H1 (cell line): ENCODE results near the gene PRKCZ. TPM values are rescaled to one million over a fixed set of nuclear protein-coding genes. Genes with fewer than 3 reads are reported as not detected.

ENCODE experiments used
- CTCF ChIA-PET: fragments of 300-600 bp; sonication (Branson Sonifier 250); formaldehyde crosslinking; loops from one replicate; lab custom pipeline; 2021; ENCODE audit not compliant: partially characterized antibody; lab: Charles Lee
- POLR2A ChIA-PET: fragments of 300-600 bp; sonication (Branson Sonifier 250); formaldehyde crosslinking; loops from one replicate; lab custom pipeline; 2021; ENCODE audit warnings: inconsistent platforms; ENCODE audit not compliant: partially characterized antibody; lab: Charles Lee
- DNase-seq, 2 experiments: peaks; one replicate each; pipeline versions ENCODE4 v3.0.0 to v3.0.0-alpha.2; 2010 to 2022; ENCODE audit warnings: low spot score in 2 of 2, low read depth in 1 of 2, mixed read lengths in 1 of 2
- FAIRE-seq: peaks from 2 replicates; lab custom pipeline; 2011; peaks lifted over from hg19 to GRCh38; lab: Jason Lieb, UNC
- H2AFZ ChIP-seq: 2 replicates; pipeline ENCODE4 v1.8.1; 2012; ENCODE audit warnings: low read length, inconsistent platforms
- H2AK5ac ChIP-seq: 2 replicates; pipeline ENCODE4 v1.6.1; 2013; ENCODE audit warnings: low read depth, low read length
- H2BK120ac ChIP-seq: replicated peaks from 2 replicates; pipeline ENCODE3; 2013; ENCODE audit warnings: low read depth, low read length, inconsistent platforms
- H2BK12ac ChIP-seq: 2 replicates; pipeline ENCODE4 v1.6.1; 2013; ENCODE audit warnings: low read depth, low read length
- H2BK15ac ChIP-seq: 2 replicates; pipeline ENCODE4 v1.6.1; 2013; ENCODE audit warnings: low read length
- H2BK20ac ChIP-seq: 2 replicates; pipeline ENCODE4 v1.6.1; 2013; ENCODE audit warnings: low read length
- H2BK5ac ChIP-seq: 2 replicates; pipeline ENCODE4 v1.6.1; 2013; ENCODE audit warnings: low read depth, low read length
- H3K14ac ChIP-seq: 2 replicates; pipeline ENCODE4 v1.6.1; 2013; ENCODE audit warnings: inconsistent platforms; ENCODE audit not compliant: insufficient read length
- H3K18ac ChIP-seq: 2 replicates; pipeline ENCODE4 v1.6.1; 2013; ENCODE audit warnings: low read length; ENCODE audit errors: extremely low read depth
- H3K23ac ChIP-seq: 2 replicates; pipeline ENCODE4 v1.6.1; 2013; ENCODE audit warnings: inconsistent platforms; ENCODE audit not compliant: insufficient read length
- H3K23me2 ChIP-seq: 2 replicates; pipeline ENCODE4 v1.6.1; 2013; ENCODE audit warnings: low read depth, low read length
- H3K27ac ChIP-seq: 2 replicates; pipeline ENCODE4 v1.6.1; 2011; ENCODE audit warnings: low read depth, low read length, inconsistent platforms
- H3K27me3 ChIP-seq, 4 experiments: replicated peaks in 1 of 4; 1 replicate in 1 of 4; 2 replicates in 3 of 4; pipeline versions ENCODE4 v1.6.1 to v1.8.1; 2011 to 2013; ENCODE audit warnings: low read length in 3 of 4, mild to moderate bottlenecking in 3 of 4, inconsistent platforms in 2 of 4, mixed read lengths in 2 of 4, moderate library complexity in 1 of 4; ENCODE audit not compliant: control insufficient read depth in 3 of 4, insufficient read depth in 3 of 4; ENCODE audit errors: extremely low read depth in 1 of 4
- H3K36me3 ChIP-seq, 4 experiments: 2 replicates each; pipeline versions ENCODE4 v1.6.1 to v1.8.1; 2011 to 2013; ENCODE audit warnings: mild to moderate bottlenecking in 4 of 4, low read length in 3 of 4, moderate library complexity in 2 of 4, control low read depth in 1 of 4, inconsistent platforms in 1 of 4; ENCODE audit not compliant: insufficient read depth in 4 of 4, control insufficient read depth in 2 of 4
- H3K4ac ChIP-seq: replicated peaks from 2 replicates; pipeline ENCODE3; 2013; ENCODE audit warnings: low read length, low read depth, mixed read lengths, inconsistent platforms; ENCODE audit not compliant: insufficient read length
- H3K4me1 ChIP-seq, 4 experiments: replicated peaks in 1 of 4; 1 replicate in 1 of 4; 2 replicates in 3 of 4; pipeline versions ENCODE4 v1.6.1 to v1.8.1; 2011 to 2013; ENCODE audit warnings: low read length in 3 of 4, inconsistent platforms in 2 of 4, mixed read lengths in 1 of 4; ENCODE audit not compliant: insufficient read depth in 4 of 4, control insufficient read depth in 3 of 4
- H3K4me2 ChIP-seq, 2 experiments: 2 replicates each; pipeline versions ENCODE4 v1.6.1 to v1.8.1; 2011 to 2013; ENCODE audit warnings: low read depth in 2 of 2, low read length in 2 of 2, control low read depth in 1 of 2, inconsistent platforms in 1 of 2, mild to moderate bottlenecking in 1 of 2; ENCODE audit not compliant: insufficient read depth in 1 of 2
- H3K4me3 ChIP-seq, 4 experiments: fragments of 200-600, 300-600 bp in 1 of 4; sonication (generic), shearing (Covaris generic), sonication (Bioruptor Twin) in 1 of 4; 2 replicates each; pipeline versions ENCODE4 v1.5.1 to v1.8.1; 2011 to 2016; ENCODE audit warnings: low read length in 4 of 4, low read depth in 3 of 4, control low read depth in 2 of 4, inconsistent platforms in 2 of 4, mild to moderate bottlenecking in 2 of 4, mixed read lengths in 1 of 4, moderate library complexity in 1 of 4; ENCODE audit not compliant: insufficient read depth in 2 of 4; ENCODE audit errors: extremely low read depth in 1 of 4
- H3K56ac ChIP-seq: replicated peaks from 2 replicates; pipeline ENCODE3; 2013; ENCODE audit warnings: low read depth, mild to moderate bottlenecking, mixed read lengths, low read length, inconsistent platforms; ENCODE audit not compliant: insufficient read length
- H3K79me1 ChIP-seq: 2 replicates; pipeline ENCODE4 v1.6.1; 2013; ENCODE audit warnings: low read depth, low read length, control low read depth
- H3K79me2 ChIP-seq, 2 experiments: 2 replicates each; pipeline versions ENCODE4 v1.6.1 to v1.8.1; 2012 to 2013; ENCODE audit warnings: low read length in 2 of 2, mild to moderate bottlenecking in 2 of 2, inconsistent platforms in 1 of 2; ENCODE audit not compliant: insufficient read depth in 2 of 2, control insufficient read depth in 1 of 2
- H3K9ac ChIP-seq, 4 experiments: replicated peaks in 1 of 4; 1 replicate in 1 of 4; 2 replicates in 3 of 4; pipeline versions ENCODE4 v1.6.1 to v1.8.1; 2011 to 2013; ENCODE audit warnings: low read depth in 3 of 4, low read length in 3 of 4, control low read depth in 2 of 4, mild to moderate bottlenecking in 2 of 4, moderate library complexity in 2 of 4, inconsistent platforms in 1 of 4; ENCODE audit errors: extremely low read depth in 1 of 4
- H3K9me3 ChIP-seq, 2 experiments: 2 replicates each; pipeline versions ENCODE4 v1.6.1 to v1.8.1; 2012 to 2013; ENCODE audit warnings: mild to moderate bottlenecking in 2 of 2, moderate library complexity in 2 of 2, control low read depth in 1 of 2, inconsistent platforms in 1 of 2, low read depth in 1 of 2, low read length in 1 of 2, mixed read lengths in 1 of 2; ENCODE audit not compliant: insufficient read depth in 2 of 2
- H4K20me1 ChIP-seq, 2 experiments: replicated peaks in 1 of 2; 2 replicates each; pipeline versions ENCODE3 to v1.8.1; 2011 to 2013; ENCODE audit warnings: inconsistent platforms in 2 of 2, low read length in 2 of 2, mild to moderate bottlenecking in 1 of 2; ENCODE audit not compliant: insufficient read depth in 2 of 2, control insufficient read depth in 1 of 2
- H4K5ac ChIP-seq: 2 replicates; pipeline ENCODE4 v1.6.1; 2013; ENCODE audit warnings: low read length, low read depth, mixed read lengths, inconsistent platforms; ENCODE audit not compliant: insufficient read length
- H4K8ac ChIP-seq: 2 replicates; pipeline ENCODE4 v1.8.0; 2013; ENCODE audit warnings: mild to moderate bottlenecking, moderate library complexity, low read length, inconsistent platforms; ENCODE audit not compliant: insufficient read depth; ENCODE audit errors: extremely low read depth
- H4K91ac ChIP-seq: replicated peaks from 2 replicates; pipeline ENCODE3; 2013; ENCODE audit warnings: low read length, mixed read lengths, inconsistent platforms; ENCODE audit not compliant: insufficient read length
- GTF2F1 ChIP-seq: IDR thresholded peaks from 2 replicates; pipeline ENCODE4 v1.6.1; 2012; ENCODE audit warnings: low read depth, low read length, improper control_type of control experiment, borderline replicate concordance
- JUND ChIP-seq: IDR thresholded peaks from 2 replicates; pipeline ENCODE4 v1.6.1; 2011; ENCODE audit warnings: mild to moderate bottlenecking, improper control_type of control experiment, low read length
- KDM5A ChIP-seq: fragments of 200-600 bp; IDR thresholded peaks from 2 replicates; pipeline ENCODE4 v1.7.1; 2012; ENCODE audit warnings: mild to moderate bottlenecking, low read length, inconsistent platforms, mixed read lengths
- SIX5 ChIP-seq: IDR thresholded peaks from 2 replicates; pipeline ENCODE4 v1.6.1; 2011; ENCODE audit warnings: mild to moderate bottlenecking, low read depth, low read length
- SP4 ChIP-seq: IDR thresholded peaks from 2 replicates; pipeline ENCODE4 v1.6.1; 2012; ENCODE audit warnings: low read length, inconsistent platforms
- WGBS, 2 experiments: shearing (Covaris generic) in 1 of 2; methylation state at CpG; one replicate each; pipeline versions ENCODE4 v1.1.6 to v1.1.7; 2013 to 2015; ENCODE audit warnings: low lambda C conversion rate in 2 of 2, mixed read lengths in 2 of 2, inconsistent platforms in 1 of 2, low coverage in 1 of 2, missing lambda C conversion rate in 1 of 2; ENCODE audit not compliant: insufficient replicate concordance in 2 of 2, insufficient coverage in 1 of 2, insufficient read length in 1 of 2; ENCODE audit errors: extremely low coverage in 1 of 2, missing lambda C conversion rate in 1 of 2; 5-methylcytosine and 5-hydroxymethylcytosine counted together
- polyA plus RNA-seq, 7 experiments: library from polyadenylated mRNA; depleted of rRNA in 3 of 7; stranded (reverse) in 5 of 7; unstranded in 2 of 7; fragments of >200 nt in 5 of 7; fragments of 200-250 nt in 2 of 7; gene quantifications; 1 replicate in 5 of 7; 2 replicates in 1 of 7; 4 replicates in 1 of 7; pipeline versions ENCODE4 v1.2.1 to v1.2.3, GENCODE V29; 2011 to 2013; ENCODE audit warnings: missing spikeins in 2 of 7, mixed read lengths in 2 of 7
- total RNA-seq: library from RNA; stranded (reverse); fragmentation: NEBNext Ultra II Directional; extraction: Animal tissue kit (Norgen Biotek cat#: 25700); gene quantifications from 2 replicates; pipeline ENCODE4 v1.2.1, GENCODE V29; 2021
- TF ChIP-seq, protein P1 (sequence below): IDR thresholded peaks from 2 replicates; pipeline ENCODE4 v1.6.1; 2012; ENCODE audit warnings: low read length, inconsistent platforms

The PRKCZ gene
- total and polyA plus RNA-seq, 2 of the 8 experiments (the other 6 are each of a cell fraction or from before 2014, with no cell fraction given) = 37.4 to 45.1 TPM

DNA sequence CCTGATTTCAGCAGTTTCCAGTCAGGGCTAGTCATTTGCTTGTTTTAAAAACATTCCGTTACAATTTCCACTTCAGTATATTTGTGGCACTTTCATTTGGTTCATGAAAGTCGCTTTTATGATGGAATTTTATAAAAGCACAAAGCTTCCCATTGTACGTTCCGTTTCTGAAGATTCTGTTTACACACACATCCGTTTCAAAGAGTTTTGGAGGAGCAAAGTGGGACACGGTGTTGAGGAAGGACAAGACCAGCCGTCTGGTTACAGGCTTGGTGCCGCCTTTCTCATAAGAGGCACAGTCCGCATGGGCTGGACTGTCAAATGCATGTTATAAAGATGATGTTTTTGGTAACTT is 84.0 kb downstream of the PRKCZ start:
- peaks cover under 1 to 10% of the 10 kb centered on the region in 2 experiments for H4K20me1 ChIP-seq
- FAIRE-seq (no peak), DNase-seq (no peak)
- no peak overlapping the region for H3K14ac ChIP-seq
- H2BK5ac ChIP-seq = no peak overlapping the region
- H3K9me3 ChIP-seq = no peaks in the 10 kb centered on the region
- peaks cover 0 to 20% (median 13%) of the 10 kb centered on the region in 4 experiments; a peak in 6 of 7 replicates for H3K4me1 ChIP-seq
- H3K79me2 ChIP-seq = peaks cover 0 to 5% of the 10 kb centered on the region in 2 experiments; a peak in 1 of 4 replicates
- 96% methylated on average over 9 of the region's 9 CpGs; no CpG with 5 or more reads in 1 of the 2 experiments for WGBS, 2 experiments
- H2BK15ac ChIP-seq = no peak overlapping the region
- H3K27me3 ChIP-seq = no peaks in the 10 kb centered on the region
- no peak overlapping the region for H3K4me3 ChIP-seq
- H3K27ac ChIP-seq = no peak overlapping the region
- no peak overlapping the region for H2BK12ac ChIP-seq
- H4K5ac ChIP-seq = no peak overlapping the region
- H3K56ac ChIP-seq = no peak overlapping the region
- no peak overlapping the region for H2BK20ac ChIP-seq
- H3K36me3 ChIP-seq = no peaks in the 10 kb centered on the region; a peak in 1 of 8 replicates
- no peak overlapping the region for H4K91ac ChIP-seq
- no peak overlapping the region for H2AK5ac ChIP-seq
- CTCF ChIA-PET = no interaction called here
- no peak overlapping the region for H2AFZ ChIP-seq
- no peak overlapping the region; the same call in 1 of the 2 replicates for H4K8ac ChIP-seq
- H2BK120ac ChIP-seq = no peak overlapping the region
- no peak overlapping the region for H3K9ac ChIP-seq
- H3K4ac ChIP-seq = no peak overlapping the region
- H3K18ac ChIP-seq = no peak overlapping the region
- H3K23ac ChIP-seq = no peak overlapping the region
- peaks cover 2% of the 10 kb centered on the region; the same call in 1 of the 2 replicates for H3K23me2 ChIP-seq
- no peak overlapping the region; a peak in 1 of 4 replicates for H3K4me2 ChIP-seq
- POLR2A ChIA-PET = no interaction called here
- H3K79me1 ChIP-seq = peaks cover 3% of the 10 kb centered on the region; the same call in 1 of the 2 replicates
- TF ChIP-seq, protein P1, sequence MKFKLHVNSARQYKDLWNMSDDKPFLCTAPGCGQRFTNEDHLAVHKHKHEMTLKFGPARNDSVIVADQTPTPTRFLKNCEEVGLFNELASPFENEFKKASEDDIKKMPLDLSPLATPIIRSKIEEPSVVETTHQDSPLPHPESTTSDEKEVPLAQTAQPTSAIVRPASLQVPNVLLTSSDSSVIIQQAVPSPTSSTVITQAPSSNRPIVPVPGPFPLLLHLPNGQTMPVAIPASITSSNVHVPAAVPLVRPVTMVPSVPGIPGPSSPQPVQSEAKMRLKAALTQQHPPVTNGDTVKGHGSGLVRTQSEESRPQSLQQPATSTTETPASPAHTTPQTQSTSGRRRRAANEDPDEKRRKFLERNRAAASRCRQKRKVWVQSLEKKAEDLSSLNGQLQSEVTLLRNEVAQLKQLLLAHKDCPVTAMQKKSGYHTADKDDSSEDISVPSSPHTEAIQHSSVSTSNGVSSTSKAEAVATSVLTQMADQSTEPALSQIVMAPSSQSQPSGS = no peak
- TF ChIP-seq GTF2F1 = no peak
- TF ChIP-seq JUND = no peak
- TF ChIP-seq KDM5A = no peak
- no peak for TF ChIP-seq SP4
- TF ChIP-seq SIX5 = no peak
